Measurements from ENCODE around the gene DIMT1. TPM values are rescaled to one million over a fixed set of nuclear protein-coding genes. Genes with fewer than 3 reads are reported as not detected.

Gene DIMT1
- total RNA-seq, 2 experiments from 2014 or later = 31.7 to 36.0 TPM

DNA sequence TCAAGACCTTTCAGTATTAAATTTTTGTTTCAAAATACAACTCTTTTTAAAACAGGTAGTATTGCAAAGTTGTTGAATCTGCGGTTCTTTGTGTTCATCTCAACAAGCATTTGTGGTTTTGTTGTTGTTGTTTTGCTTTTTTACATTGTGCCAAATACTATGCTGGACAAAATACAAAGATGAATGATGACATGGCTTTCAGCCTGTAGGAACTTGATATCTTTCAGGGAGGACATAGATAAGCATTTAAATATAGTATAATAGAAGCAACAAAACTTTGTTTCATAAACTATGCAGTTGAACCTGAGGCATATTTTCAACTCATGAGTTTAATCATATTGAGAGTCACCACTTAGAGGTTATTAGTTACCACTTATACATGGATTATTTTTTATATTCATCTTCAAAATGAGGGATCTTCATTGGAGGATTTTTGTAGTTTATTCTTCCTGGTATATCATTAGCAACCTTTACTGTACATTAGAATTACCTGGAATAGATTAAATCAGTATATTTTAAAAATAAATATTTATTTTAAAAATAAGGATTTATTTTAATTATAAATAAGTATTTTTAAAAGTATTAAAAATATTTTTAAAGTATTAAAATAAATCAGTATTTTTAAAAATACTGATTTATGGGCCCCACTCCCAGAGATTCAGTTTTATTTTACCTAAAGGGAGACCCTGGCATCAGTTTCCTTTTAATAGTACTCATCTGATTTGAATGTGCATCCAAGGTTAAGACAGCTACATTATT is 54.8 kb downstream of the DIMT1 start:
- Mint-ChIP-seq H3K4me1 (peaks cover 37% of the 10 kb centered on the region), H3K36me3 (peaks cover 45% of the 10 kb centered on the region), H3K4me3 (no peak overlapping the region), H3K9me3 (ENCODE audit: low read depth) (no peaks in the 10 kb centered on the region), H3K27ac (peak overlapping the region; percentile 41), H3K27me3 (no peaks in the 10 kb centered on the region)
- DNase-seq (no peak), ATAC-seq (peak; percentile 20)
- CTCF ChIA-PET = interaction anchor here (1.2 kb wide), 2 partner anchors 17 to 124 kb away, joined by 4 to 5 read pairs; no protein-coding TSS in a partner anchor

DNA sequence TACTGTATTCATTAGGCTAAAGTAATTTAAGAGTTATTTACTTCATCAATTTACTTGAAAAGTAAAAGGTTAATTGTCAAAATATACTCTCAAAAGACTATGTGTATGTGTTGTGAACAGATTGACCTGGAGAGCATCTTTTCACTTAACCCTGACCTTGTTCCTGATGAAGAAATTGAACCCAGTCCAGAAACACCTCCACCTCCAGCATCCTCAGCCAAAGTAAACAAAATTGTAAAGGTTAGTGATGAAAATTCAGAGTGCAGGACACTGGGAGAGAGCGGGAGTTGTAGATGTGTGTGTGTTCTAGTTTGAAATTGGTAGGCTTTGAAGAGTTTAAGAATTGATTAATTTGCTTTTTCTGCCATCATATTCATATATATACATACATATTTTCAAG is 55.8 kb downstream of the DIMT1 start:
- DNase-seq (no peak), ATAC-seq (no peak)
- H3K27me3 Mint-ChIP-seq = no peaks in the 10 kb centered on the region
- H3K9me3 Mint-ChIP-seq (ENCODE audit: low read depth) = no peaks in the 10 kb centered on the region
- peak overlapping the region; percentile 60 for H3K27ac Mint-ChIP-seq
- H3K36me3 Mint-ChIP-seq = peaks cover 52% of the 10 kb centered on the region
- CTCF ChIA-PET = no interaction called here
- H3K4me3 Mint-ChIP-seq = no peak overlapping the region
- peaks cover 43% of the 10 kb centered on the region for H3K4me1 Mint-ChIP-seq

DNA sequence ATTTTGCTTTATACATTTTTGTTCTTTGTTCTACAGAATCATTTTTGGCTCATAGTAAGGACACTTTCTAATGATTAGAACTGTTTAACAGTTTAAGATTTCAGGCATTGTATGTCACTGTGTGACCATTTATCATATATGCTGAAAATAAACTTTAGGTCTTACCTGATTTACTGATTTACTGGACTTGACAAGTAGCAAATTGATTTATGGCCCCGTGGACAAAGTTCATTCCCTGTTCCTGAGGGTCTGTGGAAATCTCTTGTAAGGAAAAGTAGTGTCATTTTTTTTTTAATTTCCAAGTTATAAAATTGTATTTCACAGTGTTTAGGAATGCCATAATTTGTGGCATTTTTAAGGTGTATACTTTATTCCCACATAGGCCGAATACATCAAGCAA is 57.0 kb downstream of the DIMT1 start:
- peak overlapping the region; percentile 0 for H3K27ac Mint-ChIP-seq
- peaks cover 45% of the 10 kb centered on the region for H3K36me3 Mint-ChIP-seq
- no peak overlapping the region for H3K4me3 Mint-ChIP-seq
- no peaks in the 10 kb centered on the region for H3K9me3 Mint-ChIP-seq (ENCODE audit: low read depth)
- peaks cover 48% of the 10 kb centered on the region for H3K4me1 Mint-ChIP-seq
- CTCF ChIA-PET = interaction anchor here (4.3 kb wide), 1 partner anchor 122 kb away, joined by 17 read pairs; no protein-coding TSS in a partner anchor
- no peak for DNase-seq
- no peak for ATAC-seq
- no peaks in the 10 kb centered on the region for H3K27me3 Mint-ChIP-seq

DNA sequence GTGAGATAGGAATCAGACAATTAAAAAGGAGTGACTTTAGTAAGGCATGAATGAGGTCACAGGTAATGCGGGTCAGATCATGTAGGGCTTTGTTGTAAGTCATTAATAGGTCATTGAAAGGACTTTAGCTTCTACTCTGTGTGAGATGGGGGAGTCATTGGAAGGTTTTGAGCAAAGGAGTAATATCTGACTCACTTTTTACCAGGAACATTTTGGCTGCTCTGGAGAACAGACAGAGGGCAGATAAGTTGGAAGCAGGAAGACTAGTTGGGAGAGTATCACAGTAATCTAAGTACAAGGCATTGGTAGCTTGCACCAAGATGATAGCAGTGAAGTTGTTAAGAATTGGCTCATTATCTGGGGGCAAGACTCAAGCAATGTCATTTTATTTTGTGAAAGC is 60.3 kb downstream of the DIMT1 start:
- Mint-ChIP-seq H3K9me3 (ENCODE audit: low read depth) (no peaks in the 10 kb centered on the region), H3K4me3 (no peak overlapping the region), H3K27me3 (no peaks in the 10 kb centered on the region), H3K27ac (peak overlapping the region; percentile 67), H3K36me3 (peaks cover 35% of the 10 kb centered on the region), H3K4me1 (peaks cover 63% of the 10 kb centered on the region)
- ATAC-seq (no peak), DNase-seq (no peak)
- CTCF ChIA-PET = interaction anchor here (0.7 to 4.3 kb wide), 4 partner anchors 10 to 119 kb away, joined by 3 to 17 read pairs (median 4); no protein-coding TSS in a partner anchor

DNA sequence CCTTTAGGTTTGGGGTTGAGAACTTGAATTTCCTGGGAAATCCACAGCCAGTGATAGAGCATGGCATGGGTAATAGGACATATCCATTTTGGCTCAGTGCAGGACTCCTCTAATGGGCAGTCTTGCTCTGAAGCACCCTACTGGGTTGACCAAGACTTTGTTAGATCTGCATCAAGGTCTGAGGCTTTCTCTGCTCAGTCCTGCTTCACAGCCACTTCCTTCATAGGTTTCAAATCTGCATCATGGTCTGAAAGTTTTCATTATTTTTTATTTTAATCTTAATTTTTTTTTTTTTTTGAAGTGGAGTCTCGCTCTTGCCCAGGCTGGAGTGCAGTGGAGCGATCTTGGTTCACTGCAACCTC is 61.2 kb downstream of the DIMT1 start:
- no peaks in the 10 kb centered on the region for H3K9me3 Mint-ChIP-seq (ENCODE audit: low read depth)
- H3K36me3 Mint-ChIP-seq = peaks cover 31% of the 10 kb centered on the region
- CTCF ChIA-PET = interaction anchor here (1.1 to 2.6 kb wide), 3 partner anchors 13 to 118 kb away, joined by 3 to 6 read pairs (median 3); no protein-coding TSS in a partner anchor
- peak overlapping the region; percentile 53 for H3K4me3 Mint-ChIP-seq
- no peaks in the 10 kb centered on the region for H3K27me3 Mint-ChIP-seq
- peak overlapping the region; percentile 85 for H3K27ac Mint-ChIP-seq
- DNase-seq (no peak), ATAC-seq (peak; percentile 41)
- peaks cover 58% of the 10 kb centered on the region for H3K4me1 Mint-ChIP-seq

DNA sequence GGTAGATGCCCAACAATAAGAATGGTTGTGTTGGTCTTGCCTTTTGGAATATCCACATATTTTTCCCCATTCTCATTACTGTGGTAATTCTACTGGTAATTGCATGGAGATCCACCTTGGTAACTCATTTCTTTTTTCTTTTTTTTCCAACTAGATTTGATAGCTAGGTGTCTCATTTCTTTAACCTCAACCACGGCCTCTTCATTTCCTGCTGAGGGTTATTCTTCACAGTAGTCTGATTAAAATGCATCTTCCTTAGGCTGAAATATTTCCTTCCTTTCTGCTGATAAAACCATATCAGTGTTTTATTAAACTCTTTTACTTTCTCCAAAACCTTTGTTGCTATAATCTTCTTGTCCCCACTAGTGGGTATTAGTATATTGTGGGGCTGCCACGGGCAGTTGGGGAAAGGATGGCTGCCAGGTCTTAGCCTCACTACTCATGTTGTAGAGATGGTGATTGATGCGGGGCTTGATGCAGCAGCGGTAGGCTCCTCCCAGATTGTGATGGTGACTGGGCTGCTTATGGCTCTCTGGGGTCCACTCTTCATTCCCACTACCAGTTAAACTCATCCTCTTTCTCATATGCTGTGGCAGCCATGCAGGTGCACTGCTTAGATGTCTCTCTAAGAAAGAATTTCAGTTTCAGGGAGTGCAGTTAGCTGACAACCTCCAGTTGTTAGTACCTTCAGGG is 61.8 kb downstream of the DIMT1 start:
- CTCF ChIA-PET = interaction anchor here (0.8 to 2.6 kb wide), 4 partner anchors 13 to 117 kb away, joined by 3 to 6 read pairs (median 3); no protein-coding TSS in a partner anchor
- DNase-seq (peak; percentile 58), ATAC-seq (peak; percentile 82)
- Mint-ChIP-seq H3K27me3 (no peaks in the 10 kb centered on the region), H3K36me3 (peaks cover 29% of the 10 kb centered on the region), H3K4me3 (peak overlapping the region; percentile 53), H3K4me1 (peaks cover 59% of the 10 kb centered on the region), H3K9me3 (ENCODE audit: low read depth) (no peaks in the 10 kb centered on the region), H3K27ac (peak overlapping the region; percentile 85)

DNA sequence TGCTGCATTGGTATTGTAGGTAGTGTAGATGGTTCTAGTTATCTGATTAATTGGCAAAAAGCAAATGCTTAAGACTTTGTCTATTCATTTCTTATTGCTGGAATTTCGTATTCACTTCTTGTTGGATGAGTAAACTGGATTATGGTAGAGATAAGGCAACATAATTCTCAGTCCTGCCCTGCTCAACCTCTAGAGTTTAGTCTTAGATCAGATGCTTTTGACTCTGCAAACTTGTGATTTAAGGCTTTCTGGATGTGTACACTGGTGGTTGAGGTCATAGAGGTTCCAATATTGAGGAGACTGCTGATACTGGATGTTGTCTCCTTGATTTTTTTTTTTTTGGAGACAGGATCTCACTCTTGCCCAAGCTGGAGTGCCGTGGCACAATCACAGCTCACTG is 62.7 kb downstream of the DIMT1 start:
- DNase-seq = no peak
- peaks cover 27% of the 10 kb centered on the region for H3K36me3 Mint-ChIP-seq
- no peak overlapping the region for H3K4me3 Mint-ChIP-seq
- H3K9me3 Mint-ChIP-seq (ENCODE audit: low read depth) = no peaks in the 10 kb centered on the region
- CTCF ChIA-PET = interaction anchor here (0.9 to 2.6 kb wide), 2 partner anchors 12 to 44 kb away, joined by 4 to 6 read pairs; no protein-coding TSS in a partner anchor
- peaks cover 58% of the 10 kb centered on the region for H3K4me1 Mint-ChIP-seq
- peak overlapping the region; percentile 85 for H3K27ac Mint-ChIP-seq
- H3K27me3 Mint-ChIP-seq = no peaks in the 10 kb centered on the region
- ATAC-seq = peak; percentile 25

DNA sequence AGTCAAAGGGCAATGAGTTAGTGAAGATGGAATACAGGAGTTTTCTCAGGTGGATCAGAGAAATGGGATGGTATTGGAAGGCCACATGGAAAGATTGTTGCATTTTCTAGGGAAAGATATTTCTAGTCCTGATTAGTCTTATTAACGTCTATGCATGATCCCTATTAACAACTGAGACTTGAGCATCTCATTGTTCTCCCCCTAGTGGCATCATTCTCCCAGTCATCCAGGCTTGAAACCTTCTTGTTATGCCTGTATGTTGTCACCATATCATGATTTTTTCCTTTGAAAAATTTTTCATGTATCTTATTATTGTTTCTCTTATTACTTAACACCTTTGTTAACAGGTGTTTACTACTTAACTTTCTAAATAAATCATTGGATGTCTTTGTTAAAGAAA is 63.3 kb downstream of the DIMT1 start:
- CTCF ChIA-PET = interaction anchor here (0.6 to 2.6 kb wide), 3 partner anchors 11 to 256 kb away, joined by 3 to 6 read pairs (median 4); no protein-coding TSS in a partner anchor
- ATAC-seq (no peak), DNase-seq (no peak)
- Mint-ChIP-seq H3K27ac (no peak overlapping the region), H3K4me3 (no peak overlapping the region), H3K36me3 (peaks cover 29% of the 10 kb centered on the region), H3K4me1 (peaks cover 59% of the 10 kb centered on the region), H3K9me3 (ENCODE audit: low read depth) (no peaks in the 10 kb centered on the region), H3K27me3 (no peaks in the 10 kb centered on the region)

Other genes starting within 250 kb of the DIMT1 start
- 100 to 1,000 TPM; 194 to 225 TPM for gene KIF2A, start 97.7 kb downstream of the DIMT1 start, total RNA-seq
- gene IPO11, start 8.9 kb upstream of the DIMT1 start, total RNA-seq = 10 to 100 TPM; 36.9 to 38.0 TPM
- 1 to 10 TPM in 1 of 2 experiments, under 1 TPM in 1; 0.42 to 1.2 TPM for gene LRRC70, start 174.9 kb upstream of the DIMT1 start, total RNA-seq

Measured in activated CD8-positive, alpha-beta memory T cell treated with anti-CD3 and anti-CD28 coated beads, Interleukin-2, amount 10 ng/mL, durations not matched to agents 7 days and 5 days (primary cell).